Natural killer cell (primary cell): ENCODE results near the gene PDE11A. TPM values are rescaled to one million over a fixed set of nuclear protein-coding genes. Genes with fewer than 3 reads are reported as not detected.

Experiments used
- ATAC-seq, 3 donors: fragments of 150-1000 bp in 2 of 3; fragments of 200-7000 bp in 1 of 3; cut with Tn5 transposase; 1 replicate in 1 of 3; 2 replicates in 2 of 3; pipeline ENCODE4 v1.10.0; 2021; ENCODE audit warnings: mild to moderate bottlenecking in 2 of 3, moderate library complexity in 2 of 3
- DNase-seq, 2 donors: peaks; one replicate each; pipeline versions ENCODE4 v3.0.0 to v3.0.0-alpha.2; 2013 to 2021; ENCODE audit warnings: mixed read lengths in 1 of 2
- H3K27ac ChIP-seq: one replicate; pipeline ENCODE4 v1.5.1; 2013; ENCODE audit warnings: mild to moderate bottlenecking, low read length
- H3K27me3 ChIP-seq: one replicate; pipeline ENCODE4 v1.6.1; 2013; ENCODE audit warnings: low read length; ENCODE audit not compliant: control insufficient read depth, insufficient read depth
- H3K36me3 ChIP-seq: one replicate; pipeline ENCODE4 v1.6.1; 2013; ENCODE audit warnings: low read length; ENCODE audit not compliant: control insufficient read depth, insufficient read depth
- H3K4me1 ChIP-seq: one replicate; pipeline ENCODE4 v1.6.1; 2013; ENCODE audit warnings: low read length; ENCODE audit not compliant: control insufficient read depth, insufficient read depth
- H3K4me3 ChIP-seq: one replicate; pipeline ENCODE4 v1.5.1; 2013; ENCODE audit warnings: low read length
- H3K9me3 ChIP-seq: one replicate; pipeline ENCODE4 v1.6.1; 2013; ENCODE audit warnings: low read length; ENCODE audit not compliant: control insufficient read depth, insufficient read depth
- H3K27ac Mint-ChIP-seq, 2 donors: one replicate each; pipeline ENCODE4 v1.8.0; 2022; ENCODE audit warnings: mild to moderate bottlenecking in 2 of 2, mixed read lengths in 2 of 2, moderate library complexity in 1 of 2
- H3K27me3 Mint-ChIP-seq, 2 donors: one replicate each; pipeline ENCODE4 v1.8.0; 2022; ENCODE audit warnings: low read depth in 2 of 2, mixed read lengths in 2 of 2
- H3K36me3 Mint-ChIP-seq: one replicate; pipeline ENCODE4 v1.8.0; 2022; ENCODE audit warnings: mixed read lengths
- H3K4me1 Mint-ChIP-seq, 2 donors: one replicate each; pipeline ENCODE4 v1.8.0; 2022; ENCODE audit warnings: mixed read lengths in 2 of 2
- H3K4me3 Mint-ChIP-seq: one replicate; pipeline ENCODE4 v1.8.0; 2022; ENCODE audit warnings: mild to moderate bottlenecking, moderate library complexity, mixed read lengths
- H3K9me3 Mint-ChIP-seq, 2 donors: one replicate each; pipeline ENCODE4 v1.8.0; 2022; ENCODE audit warnings: mixed read lengths in 2 of 2
- CTCF ChIP-seq: fragments of 200-600 bp; IDR thresholded peaks from one replicate; pipeline ENCODE4 v1.8.0; 2022; ENCODE audit warnings: antibody characterized with exemption
- WGBS: methylation state at CpG from one replicate; pipeline ENCODE4 v1.1.7; 2013; ENCODE audit warnings: missing lambda C conversion rate; ENCODE audit not compliant: insufficient coverage; 5-methylcytosine and 5-hydroxymethylcytosine counted together
- intact Hi-C: fragments of 100-400 bp; cut with micrococcal nuclease; formaldehyde crosslinking; loops from one replicate; pipeline ENCODE4 v1.14.2; 2022
- total RNA-seq, 4 donors: library from RNA; stranded (reverse); fragments of 120-200 nt in 1 of 4; gene quantifications; one replicate each; pipeline versions ENCODE4 v1.2.3 to v1.2.4, GENCODE V29; 2013 to 2022

The PDE11A gene
- total RNA-seq, 3 donors from 2014 or later (not counting 1 experiment from before 2014, with no cell fraction given): not detected

- ATAC-seq: no peak
- Histone ChIP-seq H3K36me3 (no peaks in the 10 kb centered on the region), H3K27me3 (peaks cover 7% of the 10 kb centered on the region), H3K27ac (no peak overlapping the region), H3K4me3 (no peak overlapping the region), H3K9me3 (peaks cover 3% of the 10 kb centered on the region), H3K4me1 (peaks cover 11% of the 10 kb centered on the region)
- Mint-ChIP-seq H3K4me3 (peak overlapping the region; percentile 95), H3K27ac (peak overlapping the region; percentile 98 to 99), H3K4me1 (peaks cover 12% of the 10 kb centered on the region in 2 donors), H3K36me3 (no peaks in the 10 kb centered on the region), H3K27me3 (peaks cover 14 to 17% of the 10 kb centered on the region in 2 donors), H3K9me3 (no peaks in the 10 kb centered on the region)
- no peak for DNase-seq
- no CpG with 5 or more reads among the region's 4 CpGs for WGBS
- no peak for TF ChIP-seq CTCF
- intact Hi-C loops: loop anchor here (10.0 kb wide), 1 partner anchor 355 kb away; the partner anchor contains the start of gene NFE2L2
These were observed 453.1 kb downstream of the PDE11A start for GRCh38 chr2:177619461-177619860.

- H3K27me3 Mint-ChIP-seq: peaks cover 14 to 15% of the 10 kb centered on the region in 2 donors
- 6% methylated on average over 76 of the region's 76 CpGs for whole genome bisulfite sequencing
These were observed 454.0 kb downstream of the PDE11A start for GRCh38 chr2:177618255-177619253.

GRCh38 chr2:177617849-177618248 is 454.7 kb downstream of the PDE11A start:
- Histone ChIP-seq H3K9me3 (peaks cover 3% of the 10 kb centered on the region), H3K36me3 (no peaks in the 10 kb centered on the region), H3K27ac (peak overlapping the region; percentile 99), H3K4me1 (peaks cover 11% of the 10 kb centered on the region), H3K27me3 (peaks cover 6% of the 10 kb centered on the region), H3K4me3 (peak overlapping the region; percentile 95)
- DNase-seq (peak in 1 of 2 donors; percentile 32), ATAC-seq (no peak)
- 94% methylated on average over 9 of the region's 9 CpGs for WGBS
- no peaks in the 10 kb centered on the region for H3K9me3 Mint-ChIP-seq
- H3K27me3 Mint-ChIP-seq: peaks cover 14 to 19% of the 10 kb centered on the region in 2 donors
- H3K4me3 Mint-ChIP-seq: peak overlapping the region; percentile 95
- intact Hi-C loops: loop anchor here (1.0 to 10.0 kb wide), 2 partner anchors 65 to 353 kb away; partner anchors contain the start of gene NFE2L2
- TF ChIP-seq CTCF: no peak
- H3K36me3 Mint-ChIP-seq: no peaks in the 10 kb centered on the region
- peak overlapping the region; percentile 98 to 99 for H3K27ac Mint-ChIP-seq
- peaks cover 12% of the 10 kb centered on the region in 2 donors for H3K4me1 Mint-ChIP-seq

More at GRCh38 chr2:177618255-177619253, 454.0 kb downstream of the PDE11A start:
- peak overlapping the region; percentile 98 to 99 for H3K27ac Mint-ChIP-seq
- H3K27me3 ChIP-seq: peaks cover 6% of the 10 kb centered on the region
- ATAC-seq: peak; percentile 90 to 94 (median 92)
- DNase-seq: peak; percentile 91 to 96
- no peaks in the 10 kb centered on the region for H3K36me3 Mint-ChIP-seq
- TF ChIP-seq CTCF: no peak
- no peaks in the 10 kb centered on the region for H3K9me3 Mint-ChIP-seq
- H3K9me3 ChIP-seq: peaks cover 3% of the 10 kb centered on the region
- H3K4me3 Mint-ChIP-seq: peak overlapping the region; percentile 95
- peak overlapping the region; percentile 95 for H3K4me3 ChIP-seq
- H3K4me1 Mint-ChIP-seq: peaks cover 12% of the 10 kb centered on the region in 2 donors
- no peaks in the 10 kb centered on the region for H3K36me3 ChIP-seq
- peak overlapping the region; percentile 99 for H3K27ac ChIP-seq
- intact Hi-C loops: loop anchor here (1.0 to 10.0 kb wide), 2 partner anchors 65 to 354 kb away; partner anchors contain the start of gene NFE2L2
- peaks cover 11% of the 10 kb centered on the region for H3K4me1 ChIP-seq
